HEK293 (cell line): ENCODE measurements around the gene ADSS1.

Experiments
- BCL11A ChIP-seq: fragments of 450-650 bp; formaldehyde crosslinking; IDR thresholded peaks from 2 replicates; pipeline ENCODE4 v1.5.1; 2016; ENCODE audit warnings: low read depth, missing biosample characterization, missing genetic modification characterization
- WT1 ChIP-seq: fragments of 450-650 bp; formaldehyde crosslinking; IDR thresholded peaks from 2 replicates; pipeline ENCODE4 v1.5.1; 2016; ENCODE audit warnings: missing biosample characterization, missing genetic modification characterization
- ZNF112 ChIP-seq: fragments of 450-650 bp; formaldehyde crosslinking; IDR thresholded peaks from 2 replicates; pipeline ENCODE4 v1.5.0; 2017; ENCODE audit warnings: missing biosample characterization, missing genetic modification characterization
- ZNF148 ChIP-seq: fragments of 450-650 bp; formaldehyde crosslinking; IDR thresholded peaks from 2 replicates; pipeline ENCODE4 v1.5.0; 2017; ENCODE audit warnings: missing biosample characterization, missing genetic modification characterization, borderline replicate concordance
- ZNF221 ChIP-seq: fragments of 450-650 bp; formaldehyde crosslinking; IDR thresholded peaks from 2 replicates; pipeline ENCODE4 v1.5.1; 2017; ENCODE audit warnings: missing biosample characterization, missing genetic modification characterization, borderline replicate concordance
- ZNF274 ChIP-seq, 2 experiments: fragments of 200-500 bp in 1 of 2; fragments of 450-650 bp in 1 of 2; sonication (Bioruptor generic) in 1 of 2; formaldehyde crosslinking in 1 of 2; IDR thresholded peaks; 2 replicates each; pipeline versions ENCODE4 v1.5.1 to v1.6.1; 2014 to 2016; ENCODE audit warnings: borderline replicate concordance in 1 of 2, inconsistent platforms in 1 of 2, low read length in 1 of 2, missing biosample characterization in 1 of 2, missing genetic modification characterization in 1 of 2
- ZNF521 ChIP-seq: fragments of 450-650 bp; formaldehyde crosslinking; IDR thresholded peaks from 2 replicates; pipeline ENCODE4 v1.5.1; 2017; ENCODE audit warnings: missing biosample characterization, mild to moderate bottlenecking, missing genetic modification characterization
- ZNF561 ChIP-seq: fragments of 450-650 bp; IDR thresholded peaks from 2 replicates; pipeline ENCODE4 v1.5.1; 2018; ENCODE audit warnings: missing biosample characterization, missing genetic modification characterization, borderline replicate concordance
- TF ChIP-seq, protein P1 (sequence below): fragments of 450-650 bp; formaldehyde crosslinking; IDR thresholded peaks from 2 replicates; pipeline ENCODE4 v1.5.1; 2016; ENCODE audit warnings: missing biosample characterization, missing genetic modification characterization

GRCh38 chr14:104792945-104793702 is 69.1 kb downstream of the ADSS1 start:
- TF ChIP-seq, protein P1, sequence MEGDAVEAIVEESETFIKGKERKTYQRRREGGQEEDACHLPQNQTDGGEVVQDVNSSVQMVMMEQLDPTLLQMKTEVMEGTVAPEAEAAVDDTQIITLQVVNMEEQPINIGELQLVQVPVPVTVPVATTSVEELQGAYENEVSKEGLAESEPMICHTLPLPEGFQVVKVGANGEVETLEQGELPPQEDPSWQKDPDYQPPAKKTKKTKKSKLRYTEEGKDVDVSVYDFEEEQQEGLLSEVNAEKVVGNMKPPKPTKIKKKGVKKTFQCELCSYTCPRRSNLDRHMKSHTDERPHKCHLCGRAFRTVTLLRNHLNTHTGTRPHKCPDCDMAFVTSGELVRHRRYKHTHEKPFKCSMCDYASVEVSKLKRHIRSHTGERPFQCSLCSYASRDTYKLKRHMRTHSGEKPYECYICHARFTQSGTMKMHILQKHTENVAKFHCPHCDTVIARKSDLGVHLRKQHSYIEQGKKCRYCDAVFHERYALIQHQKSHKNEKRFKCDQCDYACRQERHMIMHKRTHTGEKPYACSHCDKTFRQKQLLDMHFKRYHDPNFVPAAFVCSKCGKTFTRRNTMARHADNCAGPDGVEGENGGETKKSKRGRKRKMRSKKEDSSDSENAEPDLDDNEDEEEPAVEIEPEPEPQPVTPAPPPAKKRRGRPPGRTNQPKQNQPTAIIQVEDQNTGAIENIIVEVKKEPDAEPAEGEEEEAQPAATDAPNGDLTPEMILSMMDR: no peak
- no peak for TF ChIP-seq ZNF148 (tag by site-specific recombination)
- no peak for TF ChIP-seq ZNF112 (tag by site-specific recombination)
- TF ChIP-seq ZNF274 (IDR thresholded peaks at IDR 0.05; ENCODE audit: low read length): no peak
- TF ChIP-seq ZNF274 (tag by site-specific recombination; IDR thresholded peaks at IDR 0.05; ENCODE audit: borderline replicate concordance): no peak
- no peak for TF ChIP-seq BCL11A
- no peak for TF ChIP-seq ZNF561 (tag by site-specific recombination)
- TF ChIP-seq ZNF521: no peak
- TF ChIP-seq ZNF221 (tag by site-specific recombination): no peak
- no peak for TF ChIP-seq WT1 (tag by site-specific recombination)
